ENCODE data around the gene BTBD7.

BTBD7 gene

GRCh38 chr14:93329965-93330608 is 2.7 kb downstream of the BTBD7 start:
- no peak for DNase-seq

DNA sequence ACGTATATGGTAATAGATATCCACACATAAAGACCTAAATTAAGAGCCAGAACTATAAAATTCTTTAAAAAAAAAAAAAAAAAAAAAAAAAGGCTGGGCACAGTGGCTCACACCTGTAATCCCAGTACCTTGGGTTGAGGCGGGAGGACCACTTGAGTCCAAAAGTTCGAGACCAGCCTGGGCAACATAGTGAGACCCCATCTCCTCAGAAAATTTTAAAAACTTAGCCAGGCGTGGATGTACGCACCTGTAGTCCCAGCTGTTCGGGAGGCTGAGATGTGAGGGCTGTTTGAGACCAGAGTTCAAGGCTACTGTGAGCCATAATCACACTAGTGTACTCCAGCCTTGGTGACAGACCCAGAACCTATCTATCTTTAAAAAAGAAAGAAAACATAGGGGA is 4.3 kb downstream of the BTBD7 start:
- no peak for DNase-seq

DNA sequence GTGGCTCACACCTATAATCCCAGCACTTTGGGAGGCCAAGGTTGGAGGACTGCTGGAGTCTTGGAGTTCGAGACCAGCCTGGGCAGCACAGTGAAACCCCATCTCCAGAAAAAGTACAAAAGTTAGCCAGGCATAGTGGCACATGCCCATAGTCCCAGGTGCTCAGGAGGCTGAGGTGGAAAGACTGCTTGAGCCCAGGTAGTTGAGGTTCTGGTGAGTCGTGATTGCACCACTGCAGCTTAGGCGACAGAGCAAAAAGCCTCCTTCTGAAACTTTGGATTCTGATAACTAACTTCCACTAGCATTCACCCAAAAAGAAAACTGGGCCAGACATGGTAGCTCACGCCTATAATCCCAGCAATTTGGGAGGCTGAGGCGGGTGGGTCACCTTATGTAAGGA is 6.6 kb downstream of the BTBD7 start:
- DNase-seq, result no peak

DNA sequence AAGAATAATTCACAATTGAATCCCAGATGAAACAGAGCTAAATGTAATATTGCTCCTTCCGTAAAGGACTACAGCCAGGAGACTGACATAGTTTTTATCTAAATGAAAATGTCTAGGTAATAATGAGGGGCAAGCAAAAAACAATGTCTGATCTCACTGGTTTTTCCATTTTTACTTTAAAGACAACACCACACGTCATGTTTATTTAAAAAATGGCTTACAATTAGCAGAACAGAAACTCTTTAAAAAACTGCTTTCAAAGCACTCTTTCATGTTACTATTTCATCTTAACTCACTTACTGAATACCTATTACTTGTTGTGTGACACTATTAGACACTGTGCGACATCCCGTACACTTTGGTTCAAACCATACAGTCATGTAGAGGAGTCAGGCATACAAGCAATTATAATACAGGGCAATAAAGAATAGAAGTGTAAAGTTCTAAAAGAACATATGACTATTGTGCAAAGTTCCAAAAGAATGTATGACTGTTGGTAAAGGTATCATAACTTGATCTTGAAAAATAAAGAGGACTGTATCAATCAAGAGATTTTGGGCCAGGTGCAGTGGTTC is 9.1 kb downstream of the BTBD7 start:
- DNase-seq, result no peak

DNA sequence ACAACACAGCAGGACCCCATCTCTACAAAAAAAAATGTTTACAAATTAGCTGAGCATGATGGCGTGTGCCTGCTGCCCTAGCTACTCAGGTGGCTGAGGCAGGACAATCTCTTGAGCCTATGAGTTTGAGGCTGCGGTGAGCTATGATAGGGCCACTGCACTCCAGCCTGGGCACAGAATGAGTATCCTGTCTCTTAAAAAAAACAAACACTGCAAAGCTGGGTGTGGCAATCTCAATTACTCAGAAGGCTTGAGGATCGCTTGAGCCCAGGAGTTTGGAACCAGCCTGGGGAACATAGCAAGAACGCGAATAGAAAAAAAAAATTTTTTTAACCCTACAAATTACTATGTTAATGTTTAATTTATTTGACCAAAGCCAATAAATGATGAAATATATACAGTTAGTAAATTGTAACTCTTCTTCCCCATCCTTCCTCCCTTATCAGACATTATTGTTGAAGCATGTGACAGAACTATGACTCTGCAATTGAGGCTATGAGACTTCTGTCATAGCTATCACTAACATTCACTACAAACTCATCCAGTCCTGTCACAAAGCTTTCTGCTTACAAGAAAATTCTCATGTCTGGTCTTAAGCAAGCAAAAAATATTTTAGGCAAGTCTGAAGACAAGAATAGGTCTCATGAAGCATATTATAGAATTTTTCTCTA is 9.8 kb downstream of the BTBD7 start:
- no peak for DNase-seq

DNA sequence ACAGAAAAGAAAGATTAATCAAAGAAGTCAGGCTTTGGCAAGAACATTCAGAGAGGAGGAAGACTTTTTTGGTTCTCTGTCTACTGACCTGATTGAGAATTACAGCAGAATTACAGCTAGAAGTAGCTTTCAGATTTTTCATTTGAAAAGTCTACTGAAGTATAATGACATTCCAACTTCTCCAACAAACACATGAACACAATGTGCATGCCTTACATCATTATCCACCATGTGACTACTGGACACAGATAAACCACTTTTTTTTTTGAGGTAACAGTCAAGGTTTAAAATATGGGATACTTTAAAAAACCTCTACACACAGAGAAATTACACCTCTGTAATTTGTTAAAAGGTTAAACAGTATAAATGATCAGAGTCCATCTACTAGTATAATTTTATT is 12.3 kb downstream of the BTBD7 start:
- DNase-seq, result no peak

DNA sequence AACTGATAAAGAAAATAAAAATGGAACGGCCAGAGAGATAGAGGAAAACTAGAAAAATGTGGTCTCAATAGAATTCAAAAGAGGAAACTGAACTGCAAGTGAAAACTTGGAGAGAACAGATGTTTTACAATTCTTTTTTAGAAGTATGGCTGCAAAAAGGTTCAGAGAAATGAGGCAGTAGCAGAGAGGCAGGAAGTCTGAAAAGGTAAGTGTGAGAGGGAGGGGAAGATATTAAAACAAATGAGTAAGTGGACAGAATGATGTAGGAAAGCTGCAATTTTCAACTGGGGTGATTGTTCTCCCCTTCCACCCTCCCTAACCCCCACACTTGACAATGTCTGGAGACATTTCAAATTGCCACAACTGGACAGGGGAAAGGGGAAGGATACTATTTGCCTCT is 12.9 kb downstream of the BTBD7 start:
- DNase-seq, result no peak

- no peak for DNase-seq
Measured at GRCh38 chr14:93319494-93319893, 13.3 kb downstream of the BTBD7 start.

- no peak for DNase-seq
Measured at GRCh38 chr14:93318927-93319326, 13.9 kb downstream of the BTBD7 start.

GRCh38 chr14:93317875-93318807 is 14.7 kb downstream of the BTBD7 start:
- no peak for DNase-seq

- DNase-seq, result no peak
Measured at GRCh38 chr14:93317210-93317874, 15.5 kb downstream of the BTBD7 start.

DNA sequence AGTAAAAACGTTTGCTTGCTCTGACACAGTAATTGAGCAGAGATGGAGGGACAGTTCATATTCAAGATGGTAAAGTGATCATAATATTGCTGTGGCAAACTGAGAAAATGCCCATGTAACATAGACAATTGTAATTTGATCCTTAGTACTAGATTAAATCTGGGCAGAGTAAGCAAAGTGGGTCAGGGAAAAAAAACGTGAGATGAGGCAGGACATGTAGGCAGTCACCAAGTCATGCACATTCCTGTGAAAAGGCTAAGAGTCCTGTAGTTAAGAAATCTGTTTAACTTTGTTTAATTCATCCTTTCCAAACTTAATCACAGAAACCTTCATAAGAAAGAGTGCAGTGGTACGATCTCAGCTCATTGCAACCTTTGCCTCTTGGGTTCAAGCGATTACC is 16.1 kb downstream of the BTBD7 start:
- no peak for DNase-seq

DNA sequence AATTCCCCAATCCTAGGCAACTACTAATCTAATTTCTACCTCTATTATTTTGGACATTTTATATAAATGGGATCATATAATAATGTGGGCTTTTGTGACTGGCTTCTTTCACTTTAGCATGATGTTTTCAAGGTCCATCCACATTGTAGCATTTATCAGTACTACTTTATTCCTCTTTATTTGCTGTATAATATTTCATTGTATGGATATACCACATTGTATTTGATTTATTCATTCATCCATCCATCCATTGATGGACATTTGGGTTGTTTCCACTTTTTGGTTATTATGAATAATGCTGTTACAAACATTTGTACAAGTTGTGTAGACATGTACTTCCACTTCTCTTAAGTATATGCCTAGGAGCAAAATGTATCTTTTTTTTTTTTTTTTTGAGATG is 17.3 kb downstream of the BTBD7 start:
- DNase-seq, result no peak

- no peak for DNase-seq
Measured at GRCh38 chr14:93311082-93311481, 21.8 kb downstream of the BTBD7 start.

DNA sequence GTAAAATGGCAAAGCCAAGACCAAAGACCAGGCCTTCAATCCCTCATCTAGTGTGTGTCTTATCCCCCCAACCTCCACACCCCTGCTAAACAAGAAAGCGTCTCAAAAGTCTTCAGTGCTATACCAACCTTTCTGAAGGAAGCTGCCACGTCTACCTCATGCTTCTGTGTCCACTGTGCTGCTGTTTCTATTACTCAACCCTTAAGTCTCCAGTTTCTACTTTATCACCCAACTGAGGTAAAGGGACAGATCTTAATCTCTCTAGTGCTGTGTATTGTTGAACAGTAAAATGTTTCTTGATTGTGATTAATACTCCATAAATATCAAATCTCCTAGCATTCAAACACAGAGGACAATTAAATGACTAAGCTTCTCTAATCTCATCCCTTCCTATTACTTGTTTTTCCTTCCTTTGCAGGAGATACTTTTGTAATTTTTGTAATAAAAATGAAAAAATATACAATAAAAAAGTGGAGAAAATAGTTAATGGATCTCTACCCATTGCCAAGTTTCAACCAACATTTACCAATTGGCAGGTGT is 23.3 kb downstream of the BTBD7 start:
- no peak for DNase-seq

DNA sequence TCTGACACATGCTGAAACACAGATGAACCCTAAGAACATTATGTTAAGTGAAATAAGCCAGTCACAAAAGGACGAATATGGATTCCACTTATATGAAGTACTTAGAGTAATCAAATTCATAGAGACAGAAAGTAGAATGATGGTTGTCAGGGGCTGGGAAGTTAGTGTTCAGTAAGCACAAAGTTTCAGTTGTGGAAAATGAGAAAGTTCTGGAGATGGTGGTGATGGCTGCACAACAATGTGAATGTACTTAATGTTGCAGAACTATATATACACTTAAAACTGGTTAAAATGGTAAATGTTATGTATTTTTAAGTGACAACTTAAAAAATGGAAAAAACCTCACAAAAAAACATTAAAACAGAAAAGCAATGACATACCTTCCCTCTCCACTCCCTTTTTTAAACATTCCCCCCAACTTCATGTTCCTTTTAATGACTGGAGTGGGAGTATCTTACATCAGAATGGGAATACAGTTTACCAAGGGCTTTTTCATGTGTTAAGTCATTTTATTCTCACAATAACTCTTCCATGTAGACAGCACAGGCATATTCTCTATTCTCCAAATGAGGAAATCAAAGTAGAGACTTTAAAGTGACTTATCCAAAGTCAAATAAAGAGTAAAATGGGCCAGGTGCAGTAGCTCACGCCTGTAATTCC is 24.0 kb downstream of the BTBD7 start:
- DNase-seq, result no peak

GRCh38 chr14:93306812-93307211 is 26.0 kb downstream of the BTBD7 start:
- no peak for DNase-seq

GRCh38 chr14:93305725-93306418 is 27.0 kb downstream of the BTBD7 start:
- DNase-seq, result no peak

DNA sequence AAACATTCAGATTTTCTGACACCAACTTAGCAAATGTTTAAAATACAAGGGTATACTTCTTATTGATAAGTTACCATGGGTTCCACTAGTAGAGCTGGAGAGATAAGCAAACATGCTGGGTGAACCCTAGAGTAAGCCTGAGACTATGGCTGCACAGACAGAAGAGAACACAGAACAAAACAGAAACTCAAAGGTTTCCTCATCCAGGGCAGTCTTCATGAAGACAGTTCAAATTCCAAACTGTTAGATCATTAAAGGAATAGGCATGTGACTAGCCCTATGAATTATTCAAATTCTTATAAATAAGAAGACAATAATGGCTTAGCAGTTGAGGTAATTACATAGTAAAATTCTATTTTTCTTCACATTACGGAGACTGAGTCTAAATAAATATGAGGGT is 28.1 kb downstream of the BTBD7 start:
- no peak for DNase-seq

DNA sequence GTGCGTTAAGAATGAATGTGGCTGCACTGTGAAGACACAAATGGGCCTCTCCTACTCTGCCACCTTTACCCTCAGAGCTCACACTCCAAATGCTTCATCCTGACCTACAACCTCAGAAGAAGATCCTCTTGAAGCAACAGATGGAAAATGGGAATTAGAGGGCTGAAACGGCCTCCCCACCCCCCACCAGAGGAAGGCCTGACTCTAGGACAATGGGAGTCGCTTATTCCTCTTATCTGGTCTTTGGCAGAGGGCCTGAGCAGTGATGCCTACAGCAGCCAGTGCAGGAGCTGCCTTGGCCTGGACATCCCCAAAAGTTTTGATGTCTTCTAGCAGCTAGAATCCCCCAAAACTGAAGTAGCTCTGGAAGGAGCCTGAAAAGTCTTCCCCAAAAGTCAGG is 29.2 kb downstream of the BTBD7 start:
- no peak for DNase-seq

Measured in activated CD4-positive, alpha-beta T cell treated with anti-CD3 and anti-CD28 coated beads, Interleukin-2, amount 50 U/mL, for 16 hours (primary cell).